ENCODE data around the gene HSD17B12.

- TF ChIP-seq ZNF70 (CRISPR knock-in tag; IDR thresholded peaks at IDR 0.05) = no peak
- TF ChIP-seq, protein P1, sequence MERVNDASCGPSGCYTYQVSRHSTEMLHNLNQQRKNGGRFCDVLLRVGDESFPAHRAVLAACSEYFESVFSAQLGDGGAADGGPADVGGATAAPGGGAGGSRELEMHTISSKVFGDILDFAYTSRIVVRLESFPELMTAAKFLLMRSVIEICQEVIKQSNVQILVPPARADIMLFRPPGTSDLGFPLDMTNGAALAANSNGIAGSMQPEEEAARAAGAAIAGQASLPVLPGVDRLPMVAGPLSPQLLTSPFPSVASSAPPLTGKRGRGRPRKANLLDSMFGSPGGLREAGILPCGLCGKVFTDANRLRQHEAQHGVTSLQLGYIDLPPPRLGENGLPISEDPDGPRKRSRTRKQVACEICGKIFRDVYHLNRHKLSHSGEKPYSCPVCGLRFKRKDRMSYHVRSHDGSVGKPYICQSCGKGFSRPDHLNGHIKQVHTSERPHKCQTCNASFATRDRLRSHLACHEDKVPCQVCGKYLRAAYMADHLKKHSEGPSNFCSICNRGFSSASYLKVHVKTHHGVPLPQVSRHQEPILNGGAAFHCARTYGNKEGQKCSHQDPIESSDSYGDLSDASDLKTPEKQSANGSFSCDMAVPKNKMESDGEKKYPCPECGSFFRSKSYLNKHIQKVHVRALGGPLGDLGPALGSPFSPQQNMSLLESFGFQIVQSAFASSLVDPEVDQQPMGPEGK (CRISPR knock-in tag; IDR thresholded peaks at IDR 0.05; ENCODE audit: borderline replicate concordance) = no peak
- no peak for TF ChIP-seq ZNF8 (CRISPR knock-in tag; IDR thresholded peaks at IDR 0.05)
- TF ChIP-seq OSR1 (CRISPR knock-in tag; IDR thresholded peaks at IDR 0.05) = no peak
- TF ChIP-seq ZFP3 (CRISPR knock-in tag; IDR thresholded peaks at IDR 0.05) = no peak
- no peak for TF ChIP-seq ZNF565 (CRISPR knock-in tag; conservative IDR thresholded peaks at IDR 0.05; ENCODE audit: low read depth)
- no peak for TF ChIP-seq TOX (CRISPR knock-in tag; IDR thresholded peaks at IDR 0.05; ENCODE audit: borderline replicate concordance)
- TF ChIP-seq, protein P2, sequence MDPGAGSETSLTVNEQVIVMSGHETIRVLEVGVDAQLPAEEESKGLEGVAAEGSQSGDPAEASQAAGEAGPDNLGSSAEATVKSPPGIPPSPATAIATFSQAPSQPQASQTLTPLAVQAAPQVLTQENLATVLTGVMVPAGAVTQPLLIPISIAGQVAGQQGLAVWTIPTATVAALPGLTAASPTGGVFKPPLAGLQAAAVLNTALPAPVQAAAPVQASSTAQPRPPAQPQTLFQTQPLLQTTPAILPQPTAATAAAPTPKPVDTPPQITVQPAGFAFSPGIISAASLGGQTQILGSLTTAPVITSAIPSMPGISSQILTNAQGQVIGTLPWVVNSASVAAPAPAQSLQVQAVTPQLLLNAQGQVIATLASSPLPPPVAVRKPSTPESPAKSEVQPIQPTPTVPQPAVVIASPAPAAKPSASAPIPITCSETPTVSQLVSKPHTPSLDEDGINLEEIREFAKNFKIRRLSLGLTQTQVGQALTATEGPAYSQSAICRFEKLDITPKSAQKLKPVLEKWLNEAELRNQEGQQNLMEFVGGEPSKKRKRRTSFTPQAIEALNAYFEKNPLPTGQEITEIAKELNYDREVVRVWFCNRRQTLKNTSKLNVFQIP (CRISPR knock-in tag; IDR thresholded peaks at IDR 0.05; ENCODE audit: borderline replicate concordance, low read depth) = no peak
- no peak for TF ChIP-seq CSRNP3 (CRISPR knock-in tag; IDR thresholded peaks at IDR 0.05)
- TF ChIP-seq TCF4 (CRISPR knock-in tag; IDR thresholded peaks at IDR 0.05; ENCODE audit: borderline replicate concordance) = no peak
- TF ChIP-seq ESRRG (CRISPR knock-in tag; IDR thresholded peaks at IDR 0.05) = no peak
- no peak for TF ChIP-seq PPARA (CRISPR knock-in tag; IDR thresholded peaks at IDR 0.05; ENCODE audit: borderline replicate concordance)
Measured at GRCh38 chr11:43708776-43709175, 28.2 kb downstream of the HSD17B12 start.
